Measurements from ENCODE around the gene STING1. TPM values are rescaled to one million over a fixed set of nuclear protein-coding genes. Genes with fewer than 3 reads are reported as not detected.
A peak's percentile ranks its signal among the peaks of the same experiment; 100 is the strongest.

Gene STING1
- total RNA-seq, 1 experiment from 2014 or later = 0.48 TPM

DNA sequence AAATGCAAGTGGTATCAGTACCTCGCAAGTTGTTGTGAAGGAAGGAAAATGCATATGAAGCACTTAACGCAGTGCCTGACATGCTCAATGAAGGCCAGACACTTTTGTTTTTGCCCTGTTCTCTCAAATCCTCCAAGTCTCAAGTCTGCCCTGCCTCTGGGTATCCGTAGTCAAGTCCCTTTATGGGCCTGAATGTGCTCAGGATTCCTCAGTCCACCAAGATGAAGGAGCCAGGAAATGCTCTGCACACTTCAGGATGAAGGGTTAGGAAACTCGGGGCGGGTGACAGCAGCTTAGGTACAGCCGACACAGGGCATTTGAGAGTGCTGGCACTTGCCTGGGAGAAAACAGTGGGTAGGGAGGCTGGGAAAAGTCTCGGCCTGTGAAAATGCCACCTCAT is 21.4 kb downstream of the STING1 start:
- no peak overlapping the region for H2BK120ac ChIP-seq (ENCODE audit: low read depth, low read length, poor library complexity, severe bottlenecking)
- H3K9me3 ChIP-seq (ENCODE audit: control insufficient read depth, low read depth, low read length) = no peaks in the 10 kb centered on the region
- no peak overlapping the region for H3K4me2 ChIP-seq (ENCODE audit: insufficient read depth, insufficient read length, low read length)
- H2AFZ ChIP-seq (ENCODE audit: low read length) = no peak overlapping the region
- H3K79me2 ChIP-seq (ENCODE audit: insufficient read depth, low read length) = no peaks in the 10 kb centered on the region
- no peak overlapping the region for H3K56ac ChIP-seq (ENCODE audit: insufficient read length, low read depth, low read length)
- Mint-ChIP-seq H3K36me3 (ENCODE audit: insufficient read depth in 1 of 3, low read depth in 3 of 3) (no peaks in the 10 kb centered on the region), H3K4me3 (no peak overlapping the region), H3K9me3 (no peaks in the 10 kb centered on the region; a peak in 1 of 5 replicates), H3K27ac (peak overlapping the region in 1 of 3 experiments; percentile 92; a peak in 1 of 7 replicates), H3K4me1 (peaks cover 29 to 38% of the 10 kb centered on the region in 2 experiments), H3K27me3 (ENCODE audit: low read depth) (no peaks in the 10 kb centered on the region; the same call in 1 of the 2 replicates)
- no CpG with 5 or more reads among the region's 7 CpGs for WGBS (ENCODE audit: extremely low coverage, insufficient read length, low lambda C conversion rate)
- H3K14ac ChIP-seq (ENCODE audit: insufficient read depth, low read length) = no peak overlapping the region
- H3K4me1 ChIP-seq (ENCODE audit: insufficient read depth, low read length) = peaks cover 18% of the 10 kb centered on the region; the same call in 1 of the 2 replicates
- H3K18ac ChIP-seq (ENCODE audit: insufficient read length, low read depth, low read length) = no peak overlapping the region
- H4K20me1 ChIP-seq (ENCODE audit: control insufficient read depth, insufficient read depth, insufficient read length) = no peaks in the 10 kb centered on the region
- H2BK20ac ChIP-seq (ENCODE audit: low read depth, low read length, poor library complexity, severe bottlenecking) = no peak overlapping the region
- no peak overlapping the region for H3K4ac ChIP-seq (ENCODE audit: low read depth, low read length)
- no peaks in the 10 kb centered on the region for H3K23me2 ChIP-seq (ENCODE audit: insufficient read length, low read depth, low read length, poor library complexity, severe bottlenecking)
- no peak overlapping the region for H4K5ac ChIP-seq (ENCODE audit: insufficient read length, low read depth, low read length)
- no peak overlapping the region for H3K23ac ChIP-seq (ENCODE audit: insufficient read length, low read depth, low read length)
- no peak overlapping the region for H2BK12ac ChIP-seq (ENCODE audit: insufficient read length, low read depth, low read length)
- TF ChIP-seq, protein P1, sequence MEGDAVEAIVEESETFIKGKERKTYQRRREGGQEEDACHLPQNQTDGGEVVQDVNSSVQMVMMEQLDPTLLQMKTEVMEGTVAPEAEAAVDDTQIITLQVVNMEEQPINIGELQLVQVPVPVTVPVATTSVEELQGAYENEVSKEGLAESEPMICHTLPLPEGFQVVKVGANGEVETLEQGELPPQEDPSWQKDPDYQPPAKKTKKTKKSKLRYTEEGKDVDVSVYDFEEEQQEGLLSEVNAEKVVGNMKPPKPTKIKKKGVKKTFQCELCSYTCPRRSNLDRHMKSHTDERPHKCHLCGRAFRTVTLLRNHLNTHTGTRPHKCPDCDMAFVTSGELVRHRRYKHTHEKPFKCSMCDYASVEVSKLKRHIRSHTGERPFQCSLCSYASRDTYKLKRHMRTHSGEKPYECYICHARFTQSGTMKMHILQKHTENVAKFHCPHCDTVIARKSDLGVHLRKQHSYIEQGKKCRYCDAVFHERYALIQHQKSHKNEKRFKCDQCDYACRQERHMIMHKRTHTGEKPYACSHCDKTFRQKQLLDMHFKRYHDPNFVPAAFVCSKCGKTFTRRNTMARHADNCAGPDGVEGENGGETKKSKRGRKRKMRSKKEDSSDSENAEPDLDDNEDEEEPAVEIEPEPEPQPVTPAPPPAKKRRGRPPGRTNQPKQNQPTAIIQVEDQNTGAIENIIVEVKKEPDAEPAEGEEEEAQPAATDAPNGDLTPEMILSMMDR (conservative IDR thresholded peaks at IDR 0.05) = no peak
- no peak overlapping the region for H2BK5ac ChIP-seq (ENCODE audit: insufficient read length, low read length)
- no peak overlapping the region for H4K8ac ChIP-seq (replicated peaks; ENCODE audit: insufficient read length, low read depth, low read length)
- H3K27ac ChIP-seq (ENCODE audit: insufficient read length, low read depth, low read length) = no peak overlapping the region
- H3K9ac ChIP-seq (ENCODE audit: extremely low read depth, insufficient read length, low read length) = no peak overlapping the region
- no peak overlapping the region for H2AK5ac ChIP-seq (ENCODE audit: insufficient read length, low read length)
- no peaks in the 10 kb centered on the region for H3K27me3 ChIP-seq (ENCODE audit: insufficient read depth, low read length)
- no peak overlapping the region for H3T11ph ChIP-seq (ENCODE audit: low read length)
- H2BK15ac ChIP-seq (ENCODE audit: low read depth, low read length) = no peak overlapping the region
- no peak overlapping the region for H4K91ac ChIP-seq (ENCODE audit: insufficient read length, low read depth, low read length)
- no peak for DNase-seq
- no peaks in the 10 kb centered on the region for H3K79me1 ChIP-seq (ENCODE audit: insufficient read depth, low read depth, low read length, poor library complexity, severe bottlenecking)

Measured in H9 (cell line).